WERI-Rb-1 (cell line): ENCODE results near the gene ILKAP.

ENCODE experiments used
- DNase-seq: peaks from one replicate; pipeline ENCODE4 v3.0.0-alpha.2; 2020
- H3K27ac ChIP-seq: fragments of 250-450 bp; sonication (Bioruptor Pico); 2 replicates; pipeline ENCODE4 v1.5.1; 2020; ENCODE audit warnings: mild to moderate bottlenecking, moderate library complexity
- H3K27me3 ChIP-seq: fragments of 250-450 bp; sonication (Bioruptor Pico); 2 replicates; pipeline ENCODE4 v1.5.1; 2021; ENCODE audit warnings: mild to moderate bottlenecking, low read depth, moderate library complexity; ENCODE audit not compliant: insufficient read depth, severe bottlenecking
- H3K36me3 ChIP-seq: fragments of 250-450 bp; sonication (Bioruptor Pico); 2 replicates; pipeline ENCODE4 v1.5.1; 2020; ENCODE audit warnings: mild to moderate bottlenecking, moderate library complexity
- H3K4me3 ChIP-seq: 2 replicates; pipeline ENCODE4 v1.5.1; 2011; ENCODE audit warnings: low read depth, mild to moderate bottlenecking, control low read depth, low read length
- H3K9me3 ChIP-seq: fragments of 250-450 bp; sonication (Bioruptor Pico); 2 replicates; pipeline ENCODE4 v1.5.1; 2021; ENCODE audit warnings: mild to moderate bottlenecking, moderate library complexity; ENCODE audit not compliant: severe bottlenecking
- CTCF ChIP-seq: IDR thresholded peaks from 2 replicates; pipeline ENCODE4 v1.5.1; 2011; ENCODE audit warnings: low read depth, mild to moderate bottlenecking, control low read depth, inconsistent platforms, low read length

Gene ILKAP

GRCh38 chr2:238247841-238248453 is 44.5 kb upstream of the ILKAP start:
- no peaks in the 10 kb centered on the region for H3K9me3 ChIP-seq
- H3K36me3 ChIP-seq: peaks cover 28% of the 10 kb centered on the region
- H3K4me3 ChIP-seq: no peak overlapping the region
- peak overlapping the region; percentile 86 for H3K27ac ChIP-seq
- TF ChIP-seq CTCF: no peak
- H3K27me3 ChIP-seq: no peaks in the 10 kb centered on the region
- no peak for DNase-seq

GRCh38 chr2:238247002-238247822 is 43.7 kb upstream of the ILKAP start:
- peak; percentile 95 for DNase-seq
- H3K9me3 ChIP-seq: no peaks in the 10 kb centered on the region
- no peak for TF ChIP-seq CTCF
- peaks cover 28% of the 10 kb centered on the region for H3K36me3 ChIP-seq
- H3K27me3 ChIP-seq: no peaks in the 10 kb centered on the region
- peak overlapping the region; percentile 86 for H3K27ac ChIP-seq
- no peak overlapping the region for H3K4me3 ChIP-seq

GRCh38 chr2:238244151-238244550 is 40.7 kb upstream of the ILKAP start:
- Histone ChIP-seq H3K4me3 (no peak overlapping the region), H3K27ac (peak overlapping the region; percentile 100), H3K27me3 (no peaks in the 10 kb centered on the region), H3K9me3 (no peaks in the 10 kb centered on the region), H3K36me3 (peaks cover 13% of the 10 kb centered on the region)
- DNase-seq: no peak
- no peak for TF ChIP-seq CTCF

GRCh38 chr2:238243496-238244076 is 40.1 kb upstream of the ILKAP start:
- no peak for DNase-seq
- H3K9me3 ChIP-seq: no peaks in the 10 kb centered on the region
- no peak for TF ChIP-seq CTCF
- H3K4me3 ChIP-seq: no peak overlapping the region
- H3K27ac ChIP-seq: peak overlapping the region; percentile 100
- peaks cover 19% of the 10 kb centered on the region for H3K36me3 ChIP-seq
- no peaks in the 10 kb centered on the region for H3K27me3 ChIP-seq

GRCh38 chr2:238242731-238243495 is 39.4 kb upstream of the ILKAP start:
- Histone ChIP-seq H3K4me3 (no peak overlapping the region), H3K9me3 (no peaks in the 10 kb centered on the region), H3K27ac (peak overlapping the region; percentile 100), H3K27me3 (no peaks in the 10 kb centered on the region), H3K36me3 (peaks cover 25% of the 10 kb centered on the region)
- peak; percentile 57 for DNase-seq
- TF ChIP-seq CTCF: no peak
